Nephron progenitor cell (in vitro differentiated cells): ENCODE data around the gene DPH1.
A peak's percentile ranks its signal among the peaks of the same experiment; 100 is the strongest.

Source experiments
- DNase-seq: peaks from one replicate; pipeline ENCODE4 v3.0.0; 2021
- H3K27ac Mint-ChIP-seq: 2 replicates; pipeline ENCODE4 v1.8.0; 2021; ENCODE audit warnings: mild to moderate bottlenecking, moderate library complexity, mixed read lengths
- H3K27me3 Mint-ChIP-seq: 2 replicates; pipeline ENCODE4 v1.8.0; 2021; ENCODE audit warnings: mild to moderate bottlenecking, low read depth, mixed read lengths; ENCODE audit not compliant: poor library complexity
- H3K36me3 Mint-ChIP-seq: 2 replicates; pipeline ENCODE4 v1.8.0; 2021; ENCODE audit warnings: low read depth, mixed read lengths
- H3K4me1 Mint-ChIP-seq: 2 replicates; pipeline ENCODE4 v1.8.0; 2021; ENCODE audit warnings: mixed read lengths
- H3K4me3 Mint-ChIP-seq: 2 replicates; pipeline ENCODE4 v1.8.0; 2021; ENCODE audit warnings: mild to moderate bottlenecking, moderate library complexity, mixed read lengths
- H3K9me3 Mint-ChIP-seq: 2 replicates; pipeline ENCODE4 v1.8.0; 2021; ENCODE audit warnings: mild to moderate bottlenecking, moderate library complexity, mixed read lengths
- CTCF ChIP-seq: fragments of 200-600 bp; sonication (generic); IDR thresholded peaks from 2 replicates; pipeline ENCODE4 v1.5.0; 2021; ENCODE audit warnings: antibody characterized with exemption

DPH1 gene

GRCh38 chr17:2058586-2059546 is 28.9 kb downstream of the DPH1 start:
- DNase-seq: peak; percentile 53
- TF ChIP-seq CTCF: peak; percentile 45
- Mint-ChIP-seq H3K9me3 (no peaks in the 10 kb centered on the region), H3K4me1 (peaks cover 27% of the 10 kb centered on the region), H3K27ac (no peak overlapping the region), H3K36me3 (peaks cover 40% of the 10 kb centered on the region), H3K27me3 (peaks cover 79% of the 10 kb centered on the region), H3K4me3 (peak overlapping the region; percentile 21)

GRCh38 chr17:2059547-2060384 is 29.8 kb downstream of the DPH1 start:
- Mint-ChIP-seq H3K9me3 (no peaks in the 10 kb centered on the region), H3K4me1 (peaks cover 36% of the 10 kb centered on the region), H3K4me3 (peak overlapping the region; percentile 21), H3K27me3 (peaks cover 70% of the 10 kb centered on the region), H3K36me3 (peaks cover 49% of the 10 kb centered on the region), H3K27ac (no peak overlapping the region)
- no peak for DNase-seq
- no peak for TF ChIP-seq CTCF

GRCh38 chr17:2060385-2060658 is 30.4 kb downstream of the DPH1 start:
- H3K9me3 Mint-ChIP-seq: no peaks in the 10 kb centered on the region
- DNase-seq: no peak
- peaks cover 52% of the 10 kb centered on the region for H3K36me3 Mint-ChIP-seq
- no peak overlapping the region for H3K27ac Mint-ChIP-seq
- H3K4me3 Mint-ChIP-seq: no peak overlapping the region
- H3K4me1 Mint-ChIP-seq: peaks cover 39% of the 10 kb centered on the region
- peaks cover 67% of the 10 kb centered on the region for H3K27me3 Mint-ChIP-seq
- no peak for TF ChIP-seq CTCF

- H3K27me3 Mint-ChIP-seq: peaks cover 67% of the 10 kb centered on the region
- H3K4me1 Mint-ChIP-seq: peaks cover 45% of the 10 kb centered on the region
- peaks cover 58% of the 10 kb centered on the region for H3K36me3 Mint-ChIP-seq
- DNase-seq: no peak
- no peak overlapping the region for H3K4me3 Mint-ChIP-seq
- no peak for TF ChIP-seq CTCF
- H3K9me3 Mint-ChIP-seq: no peaks in the 10 kb centered on the region
- H3K27ac Mint-ChIP-seq: no peak overlapping the region
Observed at GRCh38 chr17:2060681-2061440, 30.9 kb downstream of the DPH1 start.

- Mint-ChIP-seq H3K27me3 (peaks cover 60% of the 10 kb centered on the region), H3K36me3 (peaks cover 63% of the 10 kb centered on the region), H3K9me3 (no peaks in the 10 kb centered on the region), H3K4me3 (no peak overlapping the region), H3K4me1 (peaks cover 51% of the 10 kb centered on the region), H3K27ac (no peak overlapping the region)
- no peak for DNase-seq
- TF ChIP-seq CTCF: no peak
Observed at GRCh38 chr17:2061441-2061958, 31.5 kb downstream of the DPH1 start.
